ENCODE data around the gene ABCB10.

GRCh38 chr1:229479660-229480399 lies 78.7 kb downstream of the ABCB10 start:
- TF ChIP-seq POLR2A (IDR thresholded peaks at IDR 0.05; ENCODE audit: low read length), result no peak
- no peak for TF ChIP-seq GATA1 (IDR thresholded peaks at IDR 0.05; ENCODE audit: low read depth, low read length)
